ENCODE measurements around the gene GRIN2A.
A peak's percentile ranks its signal among the peaks of the same experiment; 100 is the strongest.

GRIN2A gene

DNA sequence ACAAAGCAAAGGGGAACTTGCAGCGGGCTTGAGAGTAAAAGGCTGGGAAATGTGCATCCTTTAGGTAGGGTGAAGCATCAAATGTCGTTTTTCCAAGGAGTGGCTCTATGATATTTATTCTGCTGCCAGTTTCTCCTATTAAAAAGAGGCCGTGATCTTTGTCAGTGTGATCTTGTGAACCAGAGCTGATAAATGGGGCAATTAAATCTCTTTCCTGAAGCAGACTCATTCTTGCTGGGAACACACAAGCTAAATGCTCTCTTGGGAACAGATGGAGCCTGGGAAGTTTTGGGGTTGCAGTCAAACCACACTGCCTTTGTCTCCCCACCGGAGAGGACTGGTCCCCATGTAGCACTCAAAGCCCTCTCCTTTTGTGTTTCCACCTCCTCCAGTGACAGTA is 408.9 kb downstream of the GRIN2A start:
- H3K4me1 ChIP-seq (ENCODE audit: low read length), result 0 out of 2 replicates have a peak, but pooled peaks cover 3% of the 10 kb centered on the region
- no peaks in the 10 kb centered on the region for H3K36me3 ChIP-seq (replicated peaks; ENCODE audit: insufficient read depth, low read length)
- H3K4me2 ChIP-seq (ENCODE audit: low read depth, low read length), result 0 out of 2 replicates have a peak overlapping the region, but pooled peaks have one; percentile 16
- H3F3A ChIP-seq (ENCODE audit: insufficient read depth, low read length), result no peaks in the 10 kb centered on the region
- no peak for TF ChIP-seq EZH2 (optimal IDR thresholded peaks at IDR 0.05; ENCODE audit: low read depth, low read length)
- TF ChIP-seq EZH2phosphoT487 (IDR thresholded peaks at IDR 0.05; ENCODE audit: low read length), result no peak
- TF ChIP-seq, protein P1, sequence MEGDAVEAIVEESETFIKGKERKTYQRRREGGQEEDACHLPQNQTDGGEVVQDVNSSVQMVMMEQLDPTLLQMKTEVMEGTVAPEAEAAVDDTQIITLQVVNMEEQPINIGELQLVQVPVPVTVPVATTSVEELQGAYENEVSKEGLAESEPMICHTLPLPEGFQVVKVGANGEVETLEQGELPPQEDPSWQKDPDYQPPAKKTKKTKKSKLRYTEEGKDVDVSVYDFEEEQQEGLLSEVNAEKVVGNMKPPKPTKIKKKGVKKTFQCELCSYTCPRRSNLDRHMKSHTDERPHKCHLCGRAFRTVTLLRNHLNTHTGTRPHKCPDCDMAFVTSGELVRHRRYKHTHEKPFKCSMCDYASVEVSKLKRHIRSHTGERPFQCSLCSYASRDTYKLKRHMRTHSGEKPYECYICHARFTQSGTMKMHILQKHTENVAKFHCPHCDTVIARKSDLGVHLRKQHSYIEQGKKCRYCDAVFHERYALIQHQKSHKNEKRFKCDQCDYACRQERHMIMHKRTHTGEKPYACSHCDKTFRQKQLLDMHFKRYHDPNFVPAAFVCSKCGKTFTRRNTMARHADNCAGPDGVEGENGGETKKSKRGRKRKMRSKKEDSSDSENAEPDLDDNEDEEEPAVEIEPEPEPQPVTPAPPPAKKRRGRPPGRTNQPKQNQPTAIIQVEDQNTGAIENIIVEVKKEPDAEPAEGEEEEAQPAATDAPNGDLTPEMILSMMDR (IDR thresholded peaks at IDR 0.05; ENCODE audit: low read length), result no peak
- no peaks in the 10 kb centered on the region for H3K79me2 ChIP-seq (ENCODE audit: low read length)
- no peaks in the 10 kb centered on the region for H3K9me3 ChIP-seq (replicated peaks; ENCODE audit: insufficient read depth, low read length)
- H3K9ac ChIP-seq (ENCODE audit: low read length), result no peak overlapping the region
- no peak overlapping the region for H3K4me3 ChIP-seq (ENCODE audit: low read length)
- no peaks in the 10 kb centered on the region for H4K20me1 ChIP-seq (ENCODE audit: insufficient read depth, low read length)
- H3K27ac ChIP-seq (ENCODE audit: low read length), result peak overlapping the region; percentile 32; the same call in 1 of the 2 replicates
- peak overlapping the region; percentile 30; the same call in 1 of the 2 replicates for H2AFZ ChIP-seq (ENCODE audit: low read length)
- no peak for DNase-seq
- no peaks in the 10 kb centered on the region for H3K27me3 ChIP-seq (replicated peaks; ENCODE audit: insufficient read depth, low read length)
- no peaks in the 10 kb centered on the region for H3K9me2 ChIP-seq (replicated peaks; ENCODE audit: insufficient read depth, low read length)

DNA sequence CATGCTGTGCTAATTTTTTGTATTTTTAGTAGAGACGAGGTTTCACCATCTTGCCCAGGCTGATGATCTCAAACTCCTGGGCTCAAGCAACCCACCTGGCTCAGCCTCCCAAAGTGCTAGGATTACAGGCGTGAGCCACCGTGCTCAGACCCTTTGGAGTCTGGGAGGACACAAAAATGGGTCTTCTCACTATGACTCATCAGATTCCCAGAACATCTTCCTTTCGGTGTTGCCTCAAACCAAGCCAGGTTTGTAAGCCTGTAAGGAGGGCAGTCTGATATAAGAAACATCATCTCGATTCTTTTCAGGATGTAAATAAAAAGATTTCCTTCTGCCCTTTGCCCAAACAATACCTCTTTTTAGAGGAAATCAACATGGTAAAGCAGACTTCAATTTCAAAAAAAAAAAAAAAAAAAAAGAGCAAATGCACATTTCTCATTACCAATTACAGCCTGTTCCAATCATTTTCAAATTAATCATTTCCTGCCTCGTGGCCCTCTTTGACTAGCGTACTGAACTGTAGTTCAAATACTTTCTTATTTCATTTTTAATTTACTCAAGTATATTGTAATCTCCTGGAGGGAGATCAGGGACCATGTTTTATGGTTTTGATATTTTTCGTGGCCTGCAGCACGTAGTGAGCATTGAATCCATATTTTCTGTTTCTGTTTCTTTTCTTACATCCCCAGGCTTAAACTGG is 409.6 kb downstream of the GRIN2A start:
- Histone ChIP-seq H4K20me1 (ENCODE audit: insufficient read depth, low read length) (no peaks in the 10 kb centered on the region), H3F3A (ENCODE audit: insufficient read depth, low read length) (no peaks in the 10 kb centered on the region), H3K36me3 (replicated peaks; ENCODE audit: insufficient read depth, low read length) (no peaks in the 10 kb centered on the region), H3K79me2 (ENCODE audit: low read length) (no peaks in the 10 kb centered on the region), H2AFZ (ENCODE audit: low read length) (peak overlapping the region; percentile 30; the same call in 1 of the 2 replicates), H3K9me3 (replicated peaks; ENCODE audit: insufficient read depth, low read length) (no peaks in the 10 kb centered on the region), H3K27ac (ENCODE audit: low read length) (peak overlapping the region; percentile 32; the same call in 1 of the 2 replicates), H3K4me2 (ENCODE audit: low read depth, low read length) (0 out of 2 replicates have a peak overlapping the region, but pooled peaks have one; percentile 16), H3K4me1 (ENCODE audit: low read length) (0 out of 2 replicates have a peak, but pooled peaks cover 3% of the 10 kb centered on the region), H3K27me3 (replicated peaks; ENCODE audit: insufficient read depth, low read length) (no peaks in the 10 kb centered on the region), H3K4me3 (ENCODE audit: low read length) (no peak overlapping the region), H3K9ac (ENCODE audit: low read length) (no peak overlapping the region), H3K9me2 (replicated peaks; ENCODE audit: insufficient read depth, low read length) (no peaks in the 10 kb centered on the region)
- DNase-seq, result no peak
- no peak for TF ChIP-seq EZH2phosphoT487 (IDR thresholded peaks at IDR 0.05; ENCODE audit: low read length)
- TF ChIP-seq, protein P1 (IDR thresholded peaks at IDR 0.05; ENCODE audit: low read length), result no peak
- TF ChIP-seq EZH2 (optimal IDR thresholded peaks at IDR 0.05; ENCODE audit: low read depth, low read length), result no peak

DNA sequence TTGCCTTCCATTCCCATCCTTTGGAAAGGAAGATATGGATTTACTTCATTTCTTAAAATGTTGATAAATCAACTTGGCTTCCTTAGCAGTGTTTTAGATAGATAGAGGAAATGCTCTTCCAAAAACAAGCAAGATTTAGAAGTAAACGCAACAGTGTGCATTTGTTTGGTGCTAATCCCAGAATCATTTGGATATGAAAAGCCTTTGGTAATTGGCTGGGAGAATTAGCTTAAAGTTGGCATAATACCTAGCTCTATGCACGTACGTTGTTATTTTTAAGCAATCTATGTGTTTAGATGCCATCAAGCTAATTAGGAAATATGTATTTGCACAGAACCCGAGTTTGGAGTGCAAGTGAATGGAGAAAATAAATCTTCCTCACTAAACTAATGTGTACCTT is 415.3 kb downstream of the GRIN2A start:
- Histone ChIP-seq H3K4me3 (ENCODE audit: low read length) (no peak overlapping the region), H3K27me3 (replicated peaks; ENCODE audit: insufficient read depth, low read length) (no peaks in the 10 kb centered on the region), H3K9ac (ENCODE audit: low read length) (no peak overlapping the region), H2AFZ (ENCODE audit: low read length) (no peak overlapping the region), H3F3A (ENCODE audit: insufficient read depth, low read length) (no peaks in the 10 kb centered on the region), H3K9me3 (replicated peaks; ENCODE audit: insufficient read depth, low read length) (no peaks in the 10 kb centered on the region), H3K9me2 (replicated peaks; ENCODE audit: insufficient read depth, low read length) (no peaks in the 10 kb centered on the region), H3K27ac (ENCODE audit: low read length) (no peak overlapping the region), H3K4me1 (ENCODE audit: low read length) (no peaks in the 10 kb centered on the region), H3K4me2 (ENCODE audit: low read depth, low read length) (no peak overlapping the region), H4K20me1 (ENCODE audit: insufficient read depth, low read length) (no peaks in the 10 kb centered on the region), H3K36me3 (replicated peaks; ENCODE audit: insufficient read depth, low read length) (no peaks in the 10 kb centered on the region), H3K79me2 (ENCODE audit: low read length) (no peaks in the 10 kb centered on the region)
- TF ChIP-seq, protein P1 (IDR thresholded peaks at IDR 0.05; ENCODE audit: low read length), result no peak
- TF ChIP-seq EZH2phosphoT487 (IDR thresholded peaks at IDR 0.05; ENCODE audit: low read length) (no peak), EZH2 (optimal IDR thresholded peaks at IDR 0.05; ENCODE audit: low read depth, low read length) (no peak)
- no peak for DNase-seq
